SJCRH30 (cell line): ENCODE measurements around the gene ENDOG. TPM values are rescaled to one million over a fixed set of nuclear protein-coding genes. Genes with fewer than 3 reads are reported as not detected.
A peak's percentile ranks its signal among the peaks of the same experiment; 100 is the strongest.
"Not testable (repeated sequence)": the region's sequence is repeated elsewhere in the genome, so short reads cannot be mapped to it uniquely, and the experiment has no call there.

Experiments
- DNase-seq, 2 experiments: peaks; one replicate each; pipeline ENCODE4 v3.0.0-alpha.2; 2015 to 2020
- H3K27ac ChIP-seq: fragments of 250-450 bp; sonication (Bioruptor Pico); 2 replicates; pipeline ENCODE4 v1.5.1; 2020; ENCODE audit warnings: mild to moderate bottlenecking, moderate library complexity
- H3K27me3 ChIP-seq: fragments of 250-450 bp; sonication (Bioruptor Pico); 2 replicates; pipeline ENCODE4 v1.5.1; 2020; ENCODE audit warnings: mild to moderate bottlenecking, moderate library complexity
- H3K36me3 ChIP-seq: fragments of 250-450 bp; sonication (Bioruptor Pico); 2 replicates; pipeline ENCODE4 v1.5.1; 2020; ENCODE audit warnings: mild to moderate bottlenecking, moderate library complexity
- H3K4me1 ChIP-seq: fragments of 250-450 bp; sonication (Bioruptor Pico); 2 replicates; pipeline ENCODE4 v1.5.1; 2020; ENCODE audit warnings: mild to moderate bottlenecking, moderate library complexity
- H3K4me3 ChIP-seq: fragments of 250-450 bp; sonication (Bioruptor Pico); 2 replicates; pipeline ENCODE4 v1.5.1; 2020; ENCODE audit warnings: mild to moderate bottlenecking, moderate library complexity
- H3K9me3 ChIP-seq: fragments of 250-450 bp; sonication (Bioruptor Pico); replicated peaks from 2 replicates; pipeline ENCODE4 v1.5.1; 2020; ENCODE audit warnings: mild to moderate bottlenecking, moderate library complexity
- total RNA-seq: library from RNA; depleted of rRNA; stranded (reverse); fragments of >200 nt; shearing (Covaris generic); gene quantifications from 2 replicates; pipeline ENCODE4 v1.2.3, GENCODE V29; 2014; rRNA removed

Gene ENDOG
- 14.8 and 21.2 TPM in 2 replicates for total RNA-seq

- H3K4me1 ChIP-seq, result 0 out of 2 replicates have a peak, but pooled peaks cover 4% of the 10 kb centered on the region
- H3K27me3 ChIP-seq, result no peaks in the 10 kb centered on the region
- H3K27ac ChIP-seq, result peak within 1 kb of the TSS; percentile 49
- no peaks in the 10 kb centered on the region for H3K9me3 ChIP-seq
- H3K36me3 ChIP-seq, result peaks cover 17% of the 10 kb centered on the region
- H3K4me3 ChIP-seq, result peak within 1 kb of the TSS; percentile 69
- peak; percentile 98 to 99 for DNase-seq
These were observed at the start of gene ENDOG for GRCh38 chr9:128818099-128818838. Gene ENDOG (plus strand): TSS chr9:128818500. CDS start chr9:128818685, 185 bp downstream.

- no peaks in the 10 kb centered on the region for H3K36me3 ChIP-seq
- no peaks in the 10 kb centered on the region for H3K4me1 ChIP-seq
- H3K4me3 ChIP-seq, result no peak overlapping the region
- no peaks in the 10 kb centered on the region for H3K9me3 ChIP-seq
- DNase-seq, result no peak
- H3K27ac ChIP-seq, result no peak overlapping the region
- H3K27me3 ChIP-seq, result no peaks in the 10 kb centered on the region
These were observed 49.7 kb upstream of the ENDOG start for GRCh38 chr9:128768606-128769005.

GRCh38 chr9:128770286-128771030 lies 47.8 kb upstream of the ENDOG start:
- Histone ChIP-seq H3K9me3 (no peaks in the 10 kb centered on the region), H3K27ac (no peak overlapping the region), H3K4me3 (no peak overlapping the region; the same call in 1 of the 2 replicates), H3K27me3 (no peaks in the 10 kb centered on the region), H3K36me3 (no peaks in the 10 kb centered on the region), H3K4me1 (no peaks in the 10 kb centered on the region)
- no peak for DNase-seq

- no peaks in the 10 kb centered on the region for H3K36me3 ChIP-seq
- H3K4me3 ChIP-seq, result peak overlapping the region; percentile 79
- peaks cover 6% of the 10 kb centered on the region; the same call in 1 of the 2 replicates for H3K9me3 ChIP-seq
- H3K27ac ChIP-seq, result peak overlapping the region; percentile 52
- H3K4me1 ChIP-seq, result no peaks in the 10 kb centered on the region
- no peak for DNase-seq
- no peaks in the 10 kb centered on the region for H3K27me3 ChIP-seq
These were observed 47.1 kb upstream of the ENDOG start for GRCh38 chr9:128771094-128771721.

- Histone ChIP-seq H3K27ac (peak within 1 kb of the TSS; percentile 52), H3K4me1 (no peaks in the 10 kb centered on the region), H3K36me3 (no peaks in the 10 kb centered on the region), H3K4me3 (peak within 1 kb of the TSS; percentile 79), H3K9me3 (peaks cover 6% of the 10 kb centered on the region; the same call in 1 of the 2 replicates), H3K27me3 (no peaks in the 10 kb centered on the region)
- DNase-seq, result peak; percentile 91 to 93
These were observed 46.4 kb upstream of the ENDOG start, which contains the start of gene ZER1 for GRCh38 chr9:128771745-128772519. Gene ZER1 (minus strand): TSS chr9:128771927. CDS start chr9:128755565, 16,362 bp downstream.

GRCh38 chr9:128773049-128773448 lies 45.3 kb upstream of the ENDOG start:
- Histone ChIP-seq H3K4me3 (no peak overlapping the region), H3K9me3 (peaks cover 9% of the 10 kb centered on the region), H3K4me1 (no peaks in the 10 kb centered on the region), H3K27me3 (no peaks in the 10 kb centered on the region), H3K27ac (no peak overlapping the region), H3K36me3 (no peaks in the 10 kb centered on the region)
- no peak for DNase-seq

- no peak overlapping the region for H3K4me3 ChIP-seq
- no peaks in the 10 kb centered on the region for H3K4me1 ChIP-seq
- no peak overlapping the region for H3K27ac ChIP-seq
- H3K36me3 ChIP-seq, result no peaks in the 10 kb centered on the region
- no peaks in the 10 kb centered on the region for H3K27me3 ChIP-seq
- H3K9me3 ChIP-seq, result peaks cover 9% of the 10 kb centered on the region
- no peak for DNase-seq
These were observed 43.5 kb upstream of the ENDOG start for GRCh38 chr9:128774804-128775203.

GRCh38 chr9:128780093-128780492 lies 38.2 kb upstream of the ENDOG start:
- peaks cover 20% of the 10 kb centered on the region for H3K9me3 ChIP-seq
- not testable (repeated sequence) for DNase-seq, H3K27me3 ChIP-seq, H3K27ac ChIP-seq, H3K4me3 ChIP-seq, H3K36me3 ChIP-seq
- peaks cover 12% of the 10 kb centered on the region for H3K4me1 ChIP-seq

- no peak for DNase-seq
- Histone ChIP-seq H3K4me1 (peaks cover 12% of the 10 kb centered on the region), H3K4me3 (no peak overlapping the region), H3K27me3 (no peaks in the 10 kb centered on the region), H3K27ac (no peak overlapping the region), H3K9me3 (peaks cover 14% of the 10 kb centered on the region), H3K36me3 (no peaks in the 10 kb centered on the region)
These were observed 36.9 kb upstream of the ENDOG start for GRCh38 chr9:128781187-128782070.

- Histone ChIP-seq H3K36me3 (no peaks in the 10 kb centered on the region), H3K4me1 (peaks cover 12% of the 10 kb centered on the region), H3K27ac (peak overlapping the region; percentile 75), H3K9me3 (peaks cover 12% of the 10 kb centered on the region), H3K27me3 (no peaks in the 10 kb centered on the region), H3K4me3 (no peak overlapping the region)
- DNase-seq, result no peak
These were observed 35.6 kb upstream of the ENDOG start for GRCh38 chr9:128782669-128783068.

GRCh38 chr9:128785427-128785826 lies 32.9 kb upstream of the ENDOG start:
- H3K4me1 ChIP-seq, result peaks cover 12% of the 10 kb centered on the region
- no peak overlapping the region for H3K27ac ChIP-seq
- H3K9me3 ChIP-seq, result peaks cover 11% of the 10 kb centered on the region

GRCh38 chr9:128786681-128787601 lies 31.4 kb upstream of the ENDOG start, which contains the start of gene TBC1D13:
Gene TBC1D13 (plus strand): TSS chr9:128787253. CDS start chr9:128787354, 101 bp downstream.
- peaks cover 12% of the 10 kb centered on the region for H3K4me1 ChIP-seq
- H3K27ac ChIP-seq, result peak within 1 kb of the TSS; percentile 52
- no peaks in the 10 kb centered on the region for H3K27me3 ChIP-seq
- peaks cover 3% of the 10 kb centered on the region for H3K9me3 ChIP-seq
- peaks cover 5% of the 10 kb centered on the region for H3K36me3 ChIP-seq
- peak; percentile 95 for DNase-seq
- peak within 1 kb of the TSS; percentile 96 for H3K4me3 ChIP-seq

More at GRCh38 chr9:128785427-128785826, 32.9 kb upstream of the ENDOG start:
- H3K27me3 ChIP-seq, result no peaks in the 10 kb centered on the region
- peaks cover 5% of the 10 kb centered on the region for H3K36me3 ChIP-seq
- no peak overlapping the region for H3K4me3 ChIP-seq
- DNase-seq, result no peak
